Panc1 (cell line): Measurements from ENCODE around the gene ESRRB. TPM values are rescaled to one million over a fixed set of nuclear protein-coding genes. Genes with fewer than 3 reads are reported as not detected.

Experiments used
- ATAC-seq: fragments of 200-7000 bp; cut with Tn5 transposase; 2 replicates; pipeline ENCODE4 v1.9.1; 2020; ENCODE audit warnings: mild to moderate bottlenecking, moderate library complexity
- BruUV-seq: library from RNA; stranded (reverse); fragments of 400-500 nt; replicated peaks from 2 replicates; lab custom pipeline; 2021; lab: Mats Ljungman, UMichigan
- CTCF ChIA-PET: fragments of 300-600 bp; sonication (Branson Sonifier 250); formaldehyde crosslinking; loops from one replicate; lab custom pipeline; 2022; ENCODE audit warnings: antibody characterized with exemption; lab: Charles Lee
- POLR2A ChIA-PET: fragments of 300-600 bp; sonication (Branson Sonifier 250); formaldehyde crosslinking; loops from one replicate; lab custom pipeline; 2022; ENCODE audit warnings: antibody characterized with exemption; lab: Charles Lee
- DNase-seq: peaks from one replicate; pipeline ENCODE4 v3.0.0-alpha.2; 2010; ENCODE audit warnings: low read depth, low spot score
- H3K27ac ChIP-seq: 2 replicates; pipeline ENCODE4 v1.5.1; 2011; ENCODE audit warnings: mild to moderate bottlenecking, low read length, inconsistent platforms
- H3K27me3 ChIP-seq: fragments of 200-500 bp; sonication (Bioruptor generic); 2 replicates; pipeline ENCODE4 v1.6.0; 2014; ENCODE audit warnings: low read length, inconsistent platforms; ENCODE audit not compliant: control insufficient read depth, insufficient read depth
- H3K36me3 ChIP-seq: fragments of 200-500 bp; sonication (Bioruptor generic); 2 replicates; pipeline ENCODE4 v1.5.1; 2014; ENCODE audit warnings: inconsistent platforms, mild to moderate bottlenecking, low read length, moderate library complexity; ENCODE audit not compliant: control insufficient read depth, insufficient read depth
- H3K4me1 ChIP-seq: 2 replicates; pipeline ENCODE4 v1.5.1; 2011; ENCODE audit warnings: inconsistent platforms, mild to moderate bottlenecking, low read length, moderate library complexity; ENCODE audit not compliant: control insufficient read depth, insufficient read depth
- H3K4me3 ChIP-seq, 2 experiments: 2 replicates each; pipeline ENCODE4 v1.5.1; 2011 to 2012; ENCODE audit warnings: low read depth in 2 of 2, low read length in 2 of 2, mild to moderate bottlenecking in 2 of 2, inconsistent platforms in 1 of 2, moderate library complexity in 1 of 2
- H3K9me3 ChIP-seq: fragments of 200-500 bp; sonication (Bioruptor generic); 2 replicates; pipeline ENCODE4 v1.5.1; 2014; ENCODE audit warnings: low read depth, mild to moderate bottlenecking, inconsistent platforms, low read length, moderate library complexity; ENCODE audit not compliant: control insufficient read depth, insufficient read depth
- POLR2AphosphoS5 ChIP-seq: IDR thresholded peaks from 2 replicates; pipeline ENCODE4 v1.6.1; 2012; ENCODE audit warnings: mild to moderate bottlenecking, low read depth, low read length, moderate library complexity
- SIN3A ChIP-seq: IDR thresholded peaks from 2 replicates; pipeline ENCODE4 v1.6.1; 2012; ENCODE audit warnings: low read depth, mild to moderate bottlenecking, low read length, moderate library complexity, borderline replicate concordance; ENCODE audit not compliant: insufficient read depth
- TCF7L2 ChIP-seq: IDR thresholded peaks from 2 replicates; pipeline ENCODE4 v1.6.1; 2011; ENCODE audit warnings: mild to moderate bottlenecking, low read depth, low read length, inconsistent platforms
- in situ Hi-C: cut with HindIII; loops from 2 replicates; pipeline ENCODE4 v1.10.0; 2016; ENCODE audit warnings: low sequenced_read_pairs, low pct_unique_long_range_greater_than_20kb
- intact Hi-C: fragments of 100-400 bp; cut with micrococcal nuclease; formaldehyde crosslinking; loops from one replicate; pipeline ENCODE4 v1.10.0; 2022; ENCODE audit not compliant: unreplicated experiment
- total RNA-seq: library from RNA; stranded (reverse); gene quantifications from one replicate; pipeline ENCODE4 v1.2.1, GENCODE V29; 2021; ENCODE audit not compliant: unreplicated experiment
- TF ChIP-seq, protein P1 (sequence below): fragments of 450-650 bp; IDR thresholded peaks from 2 replicates; pipeline ENCODE4 v1.5.1; 2017; ENCODE audit warnings: mild to moderate bottlenecking
- TF ChIP-seq, protein P2 (sequence below), 2 experiments: IDR thresholded peaks; 2 replicates each; pipeline ENCODE4 v1.6.1; 2011 to 2012; ENCODE audit warnings: low read depth in 2 of 2, control low read depth in 1 of 2, low read length in 1 of 2, mild to moderate bottlenecking in 1 of 2, moderate library complexity in 1 of 2; ENCODE audit not compliant: insufficient read depth in 1 of 2

ESRRB gene
- total RNA-seq, 1 experiment from 2014 or later, result not detected

DNA sequence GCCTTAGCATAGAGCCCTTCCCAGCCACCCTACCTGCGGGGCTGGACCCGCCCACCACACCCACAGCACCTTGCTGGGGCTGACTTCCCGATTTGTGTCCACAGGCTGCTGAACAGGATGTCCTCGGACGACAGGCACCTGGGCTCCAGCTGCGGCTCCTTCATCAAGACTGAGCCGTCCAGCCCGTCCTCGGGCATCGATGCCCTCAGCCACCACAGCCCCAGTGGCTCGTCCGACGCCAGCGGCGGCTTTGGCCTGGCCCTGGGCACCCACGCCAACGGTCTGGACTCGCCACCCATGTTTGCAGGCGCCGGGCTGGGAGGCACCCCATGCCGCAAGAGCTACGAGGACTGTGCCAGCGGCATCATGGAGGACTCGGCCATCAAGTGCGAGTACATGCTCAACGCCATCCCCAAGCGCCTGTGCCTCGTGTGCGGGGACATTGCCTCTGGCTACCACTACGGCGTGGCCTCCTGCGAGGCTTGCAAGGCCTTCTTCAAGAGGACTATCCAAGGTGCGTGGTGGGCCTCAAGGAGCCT, 63.4 kb downstream of the ESRRB start:
- BruUV-seq, result no TSS peak
- ChIA-PET POLR2A (no interaction called here), CTCF (no interaction called here)
- TF ChIP-seq SIN3A, result no peak
- TF ChIP-seq, protein P1, sequence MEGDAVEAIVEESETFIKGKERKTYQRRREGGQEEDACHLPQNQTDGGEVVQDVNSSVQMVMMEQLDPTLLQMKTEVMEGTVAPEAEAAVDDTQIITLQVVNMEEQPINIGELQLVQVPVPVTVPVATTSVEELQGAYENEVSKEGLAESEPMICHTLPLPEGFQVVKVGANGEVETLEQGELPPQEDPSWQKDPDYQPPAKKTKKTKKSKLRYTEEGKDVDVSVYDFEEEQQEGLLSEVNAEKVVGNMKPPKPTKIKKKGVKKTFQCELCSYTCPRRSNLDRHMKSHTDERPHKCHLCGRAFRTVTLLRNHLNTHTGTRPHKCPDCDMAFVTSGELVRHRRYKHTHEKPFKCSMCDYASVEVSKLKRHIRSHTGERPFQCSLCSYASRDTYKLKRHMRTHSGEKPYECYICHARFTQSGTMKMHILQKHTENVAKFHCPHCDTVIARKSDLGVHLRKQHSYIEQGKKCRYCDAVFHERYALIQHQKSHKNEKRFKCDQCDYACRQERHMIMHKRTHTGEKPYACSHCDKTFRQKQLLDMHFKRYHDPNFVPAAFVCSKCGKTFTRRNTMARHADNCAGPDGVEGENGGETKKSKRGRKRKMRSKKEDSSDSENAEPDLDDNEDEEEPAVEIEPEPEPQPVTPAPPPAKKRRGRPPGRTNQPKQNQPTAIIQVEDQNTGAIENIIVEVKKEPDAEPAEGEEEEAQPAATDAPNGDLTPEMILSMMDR, result no peak
- TF ChIP-seq, protein P2, sequence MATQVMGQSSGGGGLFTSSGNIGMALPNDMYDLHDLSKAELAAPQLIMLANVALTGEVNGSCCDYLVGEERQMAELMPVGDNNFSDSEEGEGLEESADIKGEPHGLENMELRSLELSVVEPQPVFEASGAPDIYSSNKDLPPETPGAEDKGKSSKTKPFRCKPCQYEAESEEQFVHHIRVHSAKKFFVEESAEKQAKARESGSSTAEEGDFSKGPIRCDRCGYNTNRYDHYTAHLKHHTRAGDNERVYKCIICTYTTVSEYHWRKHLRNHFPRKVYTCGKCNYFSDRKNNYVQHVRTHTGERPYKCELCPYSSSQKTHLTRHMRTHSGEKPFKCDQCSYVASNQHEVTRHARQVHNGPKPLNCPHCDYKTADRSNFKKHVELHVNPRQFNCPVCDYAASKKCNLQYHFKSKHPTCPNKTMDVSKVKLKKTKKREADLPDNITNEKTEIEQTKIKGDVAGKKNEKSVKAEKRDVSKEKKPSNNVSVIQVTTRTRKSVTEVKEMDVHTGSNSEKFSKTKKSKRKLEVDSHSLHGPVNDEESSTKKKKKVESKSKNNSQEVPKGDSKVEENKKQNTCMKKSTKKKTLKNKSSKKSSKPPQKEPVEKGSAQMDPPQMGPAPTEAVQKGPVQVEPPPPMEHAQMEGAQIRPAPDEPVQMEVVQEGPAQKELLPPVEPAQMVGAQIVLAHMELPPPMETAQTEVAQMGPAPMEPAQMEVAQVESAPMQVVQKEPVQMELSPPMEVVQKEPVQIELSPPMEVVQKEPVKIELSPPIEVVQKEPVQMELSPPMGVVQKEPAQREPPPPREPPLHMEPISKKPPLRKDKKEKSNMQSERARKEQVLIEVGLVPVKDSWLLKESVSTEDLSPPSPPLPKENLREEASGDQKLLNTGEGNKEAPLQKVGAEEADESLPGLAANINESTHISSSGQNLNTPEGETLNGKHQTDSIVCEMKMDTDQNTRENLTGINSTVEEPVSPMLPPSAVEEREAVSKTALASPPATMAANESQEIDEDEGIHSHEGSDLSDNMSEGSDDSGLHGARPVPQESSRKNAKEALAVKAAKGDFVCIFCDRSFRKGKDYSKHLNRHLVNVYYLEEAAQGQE (IDR thresholded peaks at IDR 0.05; ENCODE audit: insufficient read depth in 1 of 2, low read depth in 2 of 2, low read length in 1 of 2), result no peak
- TF ChIP-seq TCF7L2, result no peak
- TF ChIP-seq POLR2AphosphoS5, result no peak
- H3K36me3 ChIP-seq, result no peaks in the 10 kb centered on the region
- H3K4me3 ChIP-seq, result no peak overlapping the region
- DNase-seq (no peak), ATAC-seq (no peak)
- intact Hi-C loops, result no loop called here
- H3K9me3 ChIP-seq, result no peaks in the 10 kb centered on the region
- H3K27ac ChIP-seq, result no peak overlapping the region
- in situ Hi-C loops, result no loop called here
- H3K4me1 ChIP-seq, result no peaks in the 10 kb centered on the region
- H3K27me3 ChIP-seq, result no peaks in the 10 kb centered on the region; the same call in 1 of the 2 replicates

- no peak for DNase-seq
- Histone ChIP-seq H3K27ac (no peak overlapping the region), H3K9me3 (no peaks in the 10 kb centered on the region), H3K4me3 (no peak overlapping the region), H3K27me3 (no peaks in the 10 kb centered on the region; the same call in 1 of the 2 replicates), H3K4me1 (no peaks in the 10 kb centered on the region), H3K36me3 (no peaks in the 10 kb centered on the region)
- in situ Hi-C loops, result no loop called here
- POLR2A ChIA-PET, result no interaction called here
- ATAC-seq, result no peak
- CTCF ChIA-PET, result interaction anchor here (0.6 kb wide), 1 partner anchor 105 kb away, joined by 3 read pairs; no protein-coding TSS in a partner anchor
- no TSS peak for BruUV-seq
- TF ChIP-seq SIN3A (no peak), TCF7L2 (no peak)
- TF ChIP-seq, protein P1, result no peak
- intact Hi-C loops, result no loop called here
Measured at GRCh38 chr14:76446486-76446885, 70.5 kb downstream of the ESRRB start.
